HK-2 (cell line): ENCODE results near the gene UNG.

Source experiments
- DNase-seq: peaks from one replicate; pipeline ENCODE4 v3.0.0-alpha.2; 2018; ENCODE audit not compliant: unreplicated experiment

UNG gene

GRCh38 chr12:109156036-109156435 is 58.6 kb downstream of the UNG start:
- DNase-seq = no peak

- no peak for DNase-seq
Observed at GRCh38 chr12:109156586-109156985, 59.2 kb downstream of the UNG start.

GRCh38 chr12:109157986-109158385 is 60.6 kb downstream of the UNG start:
- DNase-seq = no peak

GRCh38 chr12:109160433-109160832 is 63.0 kb downstream of the UNG start:
- no peak for DNase-seq
